Measurements from ENCODE around the gene B9D1.

GRCh38 chr17:19311016-19311415 lies 51.5 kb downstream of the B9D1 start:
- no peak for TF ChIP-seq TEAD1 (CRISPR knock-in tag; IDR thresholded peaks at IDR 0.05)
- TF ChIP-seq CTCF (IDR thresholded peaks at IDR 0.05), result no peak
- TF ChIP-seq USF2 (CRISPR knock-in tag; IDR thresholded peaks at IDR 0.05), result no peak
- TF ChIP-seq FOXP1 (CRISPR knock-in tag; IDR thresholded peaks at IDR 0.05; ENCODE audit: borderline replicate concordance), result no peak
- TF ChIP-seq ETV6 (CRISPR knock-in tag; IDR thresholded peaks at IDR 0.05), result no peak
- no peak for TF ChIP-seq FOXK1 (CRISPR knock-in tag; IDR thresholded peaks at IDR 0.05)
- no peak for TF ChIP-seq TP53 (CRISPR knock-in tag; IDR thresholded peaks at IDR 0.05)
- no peak for TF ChIP-seq E2F5 (CRISPR knock-in tag; IDR thresholded peaks at IDR 0.05)
- no peak for TF ChIP-seq JUN (CRISPR knock-in tag; IDR thresholded peaks at IDR 0.05)
- no peak for TF ChIP-seq MLX (CRISPR knock-in tag; IDR thresholded peaks at IDR 0.05)
- TF ChIP-seq CREB1 (CRISPR knock-in tag; IDR thresholded peaks at IDR 0.05), result no peak
- no peak for TF ChIP-seq MAX (CRISPR knock-in tag; IDR thresholded peaks at IDR 0.05)
- TF ChIP-seq ZMAT4 (CRISPR knock-in tag; IDR thresholded peaks at IDR 0.05), result no peak
- no peak for TF ChIP-seq ZNF512 (CRISPR knock-in tag; IDR thresholded peaks at IDR 0.05; ENCODE audit: borderline replicate concordance)

Data from WTC11 (cell line).